Natural killer cell (primary cell): ENCODE data around the gene KPNA5. TPM values are rescaled to one million over a fixed set of nuclear protein-coding genes. Genes with fewer than 3 reads are reported as not detected.

ENCODE experiments used
- ATAC-seq, 3 donors: fragments of 150-1000 bp in 2 of 3; fragments of 200-7000 bp in 1 of 3; cut with Tn5 transposase; 1 replicate in 1 of 3; 2 replicates in 2 of 3; pipeline ENCODE4 v1.10.0; 2021; ENCODE audit warnings: mild to moderate bottlenecking in 2 of 3, moderate library complexity in 2 of 3
- DNase-seq, 2 donors: peaks; one replicate each; pipeline versions ENCODE4 v3.0.0 to v3.0.0-alpha.2; 2013 to 2021; ENCODE audit warnings: mixed read lengths in 1 of 2
- H3K27ac ChIP-seq: one replicate; pipeline ENCODE4 v1.5.1; 2013; ENCODE audit warnings: mild to moderate bottlenecking, low read length
- H3K27me3 ChIP-seq: one replicate; pipeline ENCODE4 v1.6.1; 2013; ENCODE audit warnings: low read length; ENCODE audit not compliant: control insufficient read depth, insufficient read depth
- H3K36me3 ChIP-seq: one replicate; pipeline ENCODE4 v1.6.1; 2013; ENCODE audit warnings: low read length; ENCODE audit not compliant: control insufficient read depth, insufficient read depth
- H3K4me1 ChIP-seq: one replicate; pipeline ENCODE4 v1.6.1; 2013; ENCODE audit warnings: low read length; ENCODE audit not compliant: control insufficient read depth, insufficient read depth
- H3K4me3 ChIP-seq: one replicate; pipeline ENCODE4 v1.5.1; 2013; ENCODE audit warnings: low read length
- H3K9me3 ChIP-seq: one replicate; pipeline ENCODE4 v1.6.1; 2013; ENCODE audit warnings: low read length; ENCODE audit not compliant: control insufficient read depth, insufficient read depth
- H3K27ac Mint-ChIP-seq, 2 donors: one replicate each; pipeline ENCODE4 v1.8.0; 2022; ENCODE audit warnings: mild to moderate bottlenecking in 2 of 2, mixed read lengths in 2 of 2, moderate library complexity in 1 of 2
- H3K27me3 Mint-ChIP-seq, 2 donors: one replicate each; pipeline ENCODE4 v1.8.0; 2022; ENCODE audit warnings: low read depth in 2 of 2, mixed read lengths in 2 of 2
- H3K36me3 Mint-ChIP-seq: one replicate; pipeline ENCODE4 v1.8.0; 2022; ENCODE audit warnings: mixed read lengths
- H3K4me1 Mint-ChIP-seq, 2 donors: one replicate each; pipeline ENCODE4 v1.8.0; 2022; ENCODE audit warnings: mixed read lengths in 2 of 2
- H3K4me3 Mint-ChIP-seq: one replicate; pipeline ENCODE4 v1.8.0; 2022; ENCODE audit warnings: mild to moderate bottlenecking, moderate library complexity, mixed read lengths
- H3K9me3 Mint-ChIP-seq, 2 donors: one replicate each; pipeline ENCODE4 v1.8.0; 2022; ENCODE audit warnings: mixed read lengths in 2 of 2
- WGBS: methylation state at CpG from one replicate; pipeline ENCODE4 v1.1.7; 2013; ENCODE audit warnings: missing lambda C conversion rate; ENCODE audit not compliant: insufficient coverage; 5-methylcytosine and 5-hydroxymethylcytosine counted together
- intact Hi-C: fragments of 100-400 bp; cut with micrococcal nuclease; formaldehyde crosslinking; loops from one replicate; pipeline ENCODE4 v1.14.2; 2022
- total RNA-seq, 4 donors: library from RNA; stranded (reverse); fragments of 120-200 nt in 1 of 4; gene quantifications; one replicate each; pipeline versions ENCODE4 v1.2.3 to v1.2.4, GENCODE V29; 2013 to 2022
- TF ChIP-seq, protein P1 (sequence below): fragments of 200-600 bp; IDR thresholded peaks from one replicate; pipeline ENCODE4 v1.8.0; 2022; ENCODE audit warnings: antibody characterized with exemption

The KPNA5 gene
- total RNA-seq, 3 donors from 2014 or later (not counting 1 experiment from before 2014, with no cell fraction given) = 28.6 to 31.4 (median 29.1) TPM

GRCh38 chr6:116767715-116768114, 86.7 kb downstream of the KPNA5 start:
- Histone ChIP-seq H3K9me3 (no peaks in the 10 kb centered on the region), H3K4me1 (peaks cover 8% of the 10 kb centered on the region), H3K27ac (no peak overlapping the region), H3K27me3 (peaks cover 24% of the 10 kb centered on the region), H3K36me3 (no peaks in the 10 kb centered on the region), H3K4me3 (no peak overlapping the region)
- TF ChIP-seq, protein P1, sequence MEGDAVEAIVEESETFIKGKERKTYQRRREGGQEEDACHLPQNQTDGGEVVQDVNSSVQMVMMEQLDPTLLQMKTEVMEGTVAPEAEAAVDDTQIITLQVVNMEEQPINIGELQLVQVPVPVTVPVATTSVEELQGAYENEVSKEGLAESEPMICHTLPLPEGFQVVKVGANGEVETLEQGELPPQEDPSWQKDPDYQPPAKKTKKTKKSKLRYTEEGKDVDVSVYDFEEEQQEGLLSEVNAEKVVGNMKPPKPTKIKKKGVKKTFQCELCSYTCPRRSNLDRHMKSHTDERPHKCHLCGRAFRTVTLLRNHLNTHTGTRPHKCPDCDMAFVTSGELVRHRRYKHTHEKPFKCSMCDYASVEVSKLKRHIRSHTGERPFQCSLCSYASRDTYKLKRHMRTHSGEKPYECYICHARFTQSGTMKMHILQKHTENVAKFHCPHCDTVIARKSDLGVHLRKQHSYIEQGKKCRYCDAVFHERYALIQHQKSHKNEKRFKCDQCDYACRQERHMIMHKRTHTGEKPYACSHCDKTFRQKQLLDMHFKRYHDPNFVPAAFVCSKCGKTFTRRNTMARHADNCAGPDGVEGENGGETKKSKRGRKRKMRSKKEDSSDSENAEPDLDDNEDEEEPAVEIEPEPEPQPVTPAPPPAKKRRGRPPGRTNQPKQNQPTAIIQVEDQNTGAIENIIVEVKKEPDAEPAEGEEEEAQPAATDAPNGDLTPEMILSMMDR = no peak
- peaks cover 0 to 9% of the 10 kb centered on the region in 2 donors for H3K4me1 Mint-ChIP-seq
- peaks cover 27 to 38% of the 10 kb centered on the region in 2 donors for H3K27me3 Mint-ChIP-seq
- H3K4me3 Mint-ChIP-seq = no peak overlapping the region
- H3K27ac Mint-ChIP-seq = no peak overlapping the region
- ATAC-seq (no peak), DNase-seq (no peak)
- intact Hi-C loops = no loop called here
- no peaks in the 10 kb centered on the region for H3K36me3 Mint-ChIP-seq
- 40% methylated on average over 1 of the region's 2 CpGs for WGBS
- no peaks in the 10 kb centered on the region for H3K9me3 Mint-ChIP-seq

DNA sequence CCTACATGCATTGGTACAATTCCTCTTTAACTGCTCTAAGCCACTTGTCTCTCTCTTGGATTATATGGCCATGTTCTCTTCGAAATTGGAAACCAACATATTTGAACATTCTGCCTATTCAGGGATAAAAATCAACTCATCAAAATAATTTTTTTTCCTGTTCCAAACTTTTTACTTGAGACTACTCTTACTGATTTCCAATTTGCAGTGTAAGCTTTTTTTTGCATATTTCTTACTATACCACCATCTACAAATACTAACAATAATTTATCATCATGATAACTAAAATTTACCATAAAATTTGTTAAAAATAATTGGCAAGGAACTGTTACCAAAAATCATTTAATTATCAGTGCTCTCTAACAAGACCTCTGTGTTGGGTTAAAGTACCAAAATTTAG, 91.4 kb downstream of the KPNA5 start:
- Mint-ChIP-seq H3K9me3 (no peaks in the 10 kb centered on the region), H3K36me3 (no peaks in the 10 kb centered on the region), H3K4me1 (no peaks in the 10 kb centered on the region), H3K4me3 (no peak overlapping the region), H3K27me3 (peaks cover 3 to 14% of the 10 kb centered on the region in 2 donors), H3K27ac (no peak overlapping the region)
- 86% methylated on average over 1 of the region's 1 CpG for WGBS
- Histone ChIP-seq H3K27me3 (no peaks in the 10 kb centered on the region), H3K4me1 (no peaks in the 10 kb centered on the region), H3K4me3 (no peak overlapping the region), H3K36me3 (no peaks in the 10 kb centered on the region), H3K9me3 (no peaks in the 10 kb centered on the region), H3K27ac (no peak overlapping the region)
- TF ChIP-seq, protein P1 = no peak
- no peak for DNase-seq
- intact Hi-C loops = no loop called here
- no peak for ATAC-seq

DNA sequence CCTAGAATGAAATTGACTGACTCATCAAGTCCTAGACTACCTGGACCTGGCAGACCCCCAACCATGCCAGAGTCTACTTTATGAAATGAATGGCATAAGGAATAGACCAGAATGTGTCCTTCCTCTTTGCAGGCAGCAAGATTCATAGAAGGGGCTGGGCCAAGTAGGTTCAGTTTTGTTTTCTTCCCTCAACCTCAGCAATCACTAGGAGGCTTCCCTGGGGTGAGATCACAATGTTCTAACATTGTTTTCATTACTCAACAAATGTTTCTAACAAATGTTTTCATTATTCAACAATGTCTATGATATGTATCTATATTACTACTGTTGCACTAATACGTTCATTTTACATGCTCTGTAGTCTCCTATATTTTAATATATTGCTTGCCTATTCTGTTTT, 92.9 kb downstream of the KPNA5 start:
- intact Hi-C loops = no loop called here
- Histone ChIP-seq H3K27ac (no peak overlapping the region), H3K27me3 (no peaks in the 10 kb centered on the region), H3K4me3 (no peak overlapping the region), H3K9me3 (no peaks in the 10 kb centered on the region), H3K4me1 (no peaks in the 10 kb centered on the region), H3K36me3 (no peaks in the 10 kb centered on the region)
- peaks cover 3 to 11% of the 10 kb centered on the region in 2 donors for H3K27me3 Mint-ChIP-seq
- no peaks in the 10 kb centered on the region for H3K36me3 Mint-ChIP-seq
- no CpG with 5 or more reads among the region's 1 CpG for WGBS
- H3K4me1 Mint-ChIP-seq = no peaks in the 10 kb centered on the region
- TF ChIP-seq, protein P1 = no peak
- ATAC-seq (no peak), DNase-seq (no peak)
- H3K9me3 Mint-ChIP-seq = no peaks in the 10 kb centered on the region
- no peak overlapping the region for H3K27ac Mint-ChIP-seq
- no peak overlapping the region for H3K4me3 Mint-ChIP-seq

- WGBS = 41% methylated on average over 10 of the region's 13 CpGs
Observed at GRCh38 chr6:116779573-116780164, 98.7 kb downstream of the KPNA5 start.

More at GRCh38 chr6:116779573-116780164, 98.7 kb downstream of the KPNA5 start:
- no peaks in the 10 kb centered on the region for H3K4me1 ChIP-seq
- ATAC-seq = no peak
- Mint-ChIP-seq H3K4me1 (no peaks in the 10 kb centered on the region), H3K36me3 (no peaks in the 10 kb centered on the region), H3K27ac (no peak overlapping the region), H3K27me3 (peaks cover 6 to 7% of the 10 kb centered on the region in 2 donors), H3K4me3 (no peak overlapping the region), H3K9me3 (no peaks in the 10 kb centered on the region)
- H3K36me3 ChIP-seq = no peaks in the 10 kb centered on the region
- TF ChIP-seq, protein P1 = no peak
- intact Hi-C loops = no loop called here
- peaks cover 2% of the 10 kb centered on the region for H3K27me3 ChIP-seq
- H3K27ac ChIP-seq = no peak overlapping the region
- DNase-seq = peak in 1 of 2 donors; percentile 13
- H3K4me3 ChIP-seq = no peak overlapping the region
- no peaks in the 10 kb centered on the region for H3K9me3 ChIP-seq
